ENCODE measurements around the gene TNFRSF1B.

- TF ChIP-seq ZNF311 (tag by site-specific recombination; IDR thresholded peaks at IDR 0.05; ENCODE audit: borderline replicate concordance) (no peak), ZNF654 (tag by site-specific recombination; IDR thresholded peaks at IDR 0.05; ENCODE audit: low read depth) (no peak), ZNF398 (tag by site-specific recombination; IDR thresholded peaks at IDR 0.05) (no peak), BCL11A (tag by site-specific recombination; IDR thresholded peaks at IDR 0.05; ENCODE audit: low read depth) (no peak), ZNF184 (tag by site-specific recombination; IDR thresholded peaks at IDR 0.05) (no peak), KLF10 (tag by site-specific recombination; IDR thresholded peaks at IDR 0.05) (no peak), ZNF510 (tag by site-specific recombination; IDR thresholded peaks at IDR 0.05; ENCODE audit: insufficient replicate concordance) (no peak), ZNF274 (IDR thresholded peaks at IDR 0.05; ENCODE audit: low read length) (no peak), ZNF274 (tag by site-specific recombination; IDR thresholded peaks at IDR 0.05; ENCODE audit: borderline replicate concordance) (no peak), ZNF133 (tag by site-specific recombination; IDR thresholded peaks at IDR 0.05) (no peak)
Measured at GRCh38 chr1:12163210-12163609, 3.6 kb upstream of the TNFRSF1B start.

Data from HEK293 (cell line).